Right renal cortex interstitium (tissue), 3 donors: ENCODE data around the gene ACAD10. TPM values are rescaled to one million over a fixed set of nuclear protein-coding genes. Genes with fewer than 3 reads are reported as not detected.
"Not testable (repeated sequence)": the region's sequence is repeated elsewhere in the genome, so short reads cannot be mapped to it uniquely, and the experiment has no call there.

ENCODE experiments used
- DNase-seq, 3 donors: peaks; one replicate each; pipeline ENCODE4 v3.0.0-alpha.2; 2013; ENCODE audit warnings: low read depth in 3 of 3, low spot score in 2 of 3
- polyA plus RNA-seq, 3 donors: library from polyadenylated mRNA; unstranded; fragments of 120-200 nt; gene quantifications; one replicate each; pipeline ENCODE4 v1.2.1, GENCODE V29; 2013; ENCODE audit not compliant: insufficient read length in 3 of 3

The ACAD10 gene
- polyA plus RNA-seq = 10 to 100 TPM; 34.5 to 39.1 (median 37.1) TPM

- peak; percentile 84 to 93 (median 90) for DNase-seq
Measured at GRCh38 chr12:111685811-111686573, at the start of gene ACAD10, which contains the start of gene BRAP. Gene ACAD10, plus strand, starts transcription at chr12:111686053. Its CDS starts 6,657 bp downstream, at chr12:111692710. Gene BRAP, minus strand, starts transcription at chr12:111685956. Its CDS starts 164 bp downstream, at chr12:111685792.

DNA sequence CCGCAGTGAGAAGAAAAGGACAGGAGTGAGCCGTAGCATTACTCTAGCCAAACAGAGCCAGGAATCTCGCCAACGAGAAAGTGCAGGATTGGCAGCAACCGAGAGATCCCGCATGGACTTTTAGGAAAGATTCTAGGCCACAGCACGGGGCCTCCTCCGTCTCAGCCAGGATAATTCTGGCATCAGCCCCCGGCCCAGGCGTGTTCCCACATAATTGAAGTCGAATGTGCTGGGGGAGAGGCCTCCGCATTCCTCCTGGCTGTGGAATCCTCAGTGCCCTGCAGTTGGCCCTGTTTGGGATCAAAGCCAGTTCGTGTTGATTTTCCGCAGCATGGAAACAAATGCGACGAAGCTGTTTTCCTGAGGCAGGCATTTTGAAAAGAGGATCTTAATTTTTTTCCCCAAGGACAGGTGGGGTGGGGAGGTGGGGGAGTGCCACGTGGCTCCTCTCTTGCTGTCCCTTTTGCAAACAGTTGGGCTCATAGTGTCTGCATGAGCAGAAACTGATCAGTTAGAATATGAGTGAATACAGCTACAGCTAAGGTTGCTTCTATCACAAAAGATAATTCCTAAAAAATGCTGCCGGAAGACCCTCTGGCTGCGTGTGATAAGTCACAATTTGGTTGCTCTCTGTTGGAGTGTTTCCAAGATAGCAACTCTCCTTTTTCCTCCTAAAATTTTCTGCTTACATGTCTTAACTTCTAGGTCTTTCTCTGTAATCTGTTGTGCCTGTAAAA, 49.5 kb upstream of the ACAD10 start:
- peak in 1 of 3 donors; percentile 68 for DNase-seq

DNA sequence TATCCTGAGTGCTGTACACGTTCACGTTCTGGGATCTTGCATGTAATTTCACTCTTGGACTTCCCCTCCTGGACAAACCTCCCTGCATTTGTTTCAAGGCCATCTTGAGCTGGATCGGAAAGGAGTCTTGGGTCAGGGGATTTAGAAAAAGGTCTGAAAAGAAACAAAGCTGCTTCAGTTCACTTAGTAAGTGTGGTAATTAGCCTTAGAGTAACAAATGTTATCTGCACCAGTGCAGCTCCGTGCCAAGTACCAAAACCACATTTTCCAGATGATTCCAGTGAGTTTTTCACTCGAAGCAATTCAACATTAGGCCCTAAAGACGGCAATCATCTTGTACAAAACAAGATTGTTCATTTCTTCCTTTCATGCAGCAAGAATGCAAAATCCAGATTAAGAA, 47.3 kb upstream of the ACAD10 start:
- DNase-seq = no peak

DNA sequence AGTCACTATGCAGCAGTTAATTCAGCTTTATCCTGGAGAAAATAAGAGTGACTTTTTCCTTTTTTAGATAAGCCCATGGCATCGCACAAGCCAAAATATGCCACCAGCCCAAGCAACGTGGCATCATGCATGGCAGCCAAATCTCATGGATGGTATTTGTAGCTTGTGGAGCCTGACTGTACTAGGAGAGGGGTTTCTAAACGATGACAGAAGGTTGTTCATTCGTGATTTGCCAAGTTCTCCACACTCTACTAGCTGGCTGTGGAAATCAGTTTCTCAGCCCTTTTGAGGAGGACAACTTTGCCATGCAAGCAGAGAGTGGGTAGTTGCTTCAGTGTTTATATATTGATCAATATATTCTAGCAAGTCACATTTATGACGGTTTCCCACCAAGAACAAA, 45.3 kb upstream of the ACAD10 start:
- DNase-seq = no peak

DNA sequence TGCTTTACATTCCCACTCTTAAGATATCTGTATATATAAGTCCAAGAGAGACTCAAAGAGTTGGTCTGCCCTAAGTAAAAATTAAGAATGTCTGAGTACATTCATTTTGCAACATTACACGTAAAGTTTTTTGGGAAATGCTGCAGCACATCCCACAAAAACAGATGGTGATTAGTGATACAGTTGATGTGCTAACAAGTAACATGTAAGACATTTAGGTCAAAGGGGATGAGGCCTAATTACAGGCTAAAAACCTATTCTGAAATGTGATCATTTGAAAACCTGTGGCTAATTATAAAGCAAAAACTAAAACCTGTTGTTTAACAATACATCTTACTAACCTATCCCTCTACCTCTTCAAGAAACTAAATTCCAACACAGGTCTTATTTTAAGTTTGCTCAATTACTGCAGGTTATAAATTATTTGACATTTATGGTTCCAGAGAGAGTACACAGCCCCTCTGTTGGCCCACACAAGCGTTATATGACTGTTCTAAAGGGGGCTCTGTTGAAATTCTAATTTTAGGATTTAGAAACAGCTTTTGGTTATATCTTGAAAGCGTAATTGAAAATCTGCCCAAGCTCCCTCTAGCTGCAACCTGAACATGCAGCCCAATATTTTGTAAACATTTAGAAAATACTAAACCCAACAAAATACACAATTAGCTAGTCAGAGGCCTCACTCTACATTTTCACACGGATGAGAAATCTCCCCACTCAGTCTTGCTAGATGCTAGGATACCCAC, 43.0 kb upstream of the ACAD10 start:
- no peak for DNase-seq

DNA sequence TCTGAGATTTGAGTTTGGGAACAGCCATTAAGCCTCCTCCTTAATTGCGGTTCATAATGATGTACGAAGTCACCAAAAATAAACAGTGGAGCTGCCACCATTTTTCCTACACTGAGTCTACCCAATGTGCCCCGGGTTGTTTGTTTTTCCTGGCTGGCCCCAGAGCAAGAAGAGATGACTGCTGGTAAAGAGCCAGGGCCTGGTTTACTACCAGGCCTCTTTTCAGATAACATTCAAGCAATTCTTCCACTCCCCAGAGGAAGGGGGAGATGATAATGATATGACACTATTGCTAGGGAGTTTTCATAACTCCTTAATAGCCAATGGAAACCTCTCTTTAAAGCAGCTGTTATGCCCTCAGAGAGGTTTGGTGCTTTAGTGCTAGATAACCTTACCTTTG, 42.4 kb upstream of the ACAD10 start:
- DNase-seq = no peak

GRCh38 chr12:111645433-111645832, 40.4 kb upstream of the ACAD10 start:
- no peak for DNase-seq

DNA sequence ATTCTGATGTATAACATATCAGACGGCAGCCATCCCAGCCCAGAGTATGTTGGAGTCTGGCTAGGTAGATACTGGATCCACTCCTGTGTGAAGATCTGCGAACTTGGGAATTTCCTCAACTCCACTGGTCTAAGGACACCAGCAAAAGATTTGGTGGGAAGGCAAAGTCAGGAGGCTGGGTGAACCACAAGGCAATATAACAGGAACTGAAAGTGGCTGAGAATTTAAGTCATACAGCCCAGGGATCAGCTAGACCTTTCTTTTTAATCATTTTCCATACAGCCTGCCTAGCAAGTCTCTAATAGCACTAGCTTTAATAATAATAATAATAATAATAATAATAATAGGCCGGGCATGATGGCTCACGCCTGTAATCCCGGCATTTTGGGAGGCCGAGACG, 34.9 kb upstream of the ACAD10 start:
- no peak for DNase-seq

GRCh38 chr12:111652530-111652929, 33.3 kb upstream of the ACAD10 start:
- not testable (repeated sequence) for DNase-seq

DNA sequence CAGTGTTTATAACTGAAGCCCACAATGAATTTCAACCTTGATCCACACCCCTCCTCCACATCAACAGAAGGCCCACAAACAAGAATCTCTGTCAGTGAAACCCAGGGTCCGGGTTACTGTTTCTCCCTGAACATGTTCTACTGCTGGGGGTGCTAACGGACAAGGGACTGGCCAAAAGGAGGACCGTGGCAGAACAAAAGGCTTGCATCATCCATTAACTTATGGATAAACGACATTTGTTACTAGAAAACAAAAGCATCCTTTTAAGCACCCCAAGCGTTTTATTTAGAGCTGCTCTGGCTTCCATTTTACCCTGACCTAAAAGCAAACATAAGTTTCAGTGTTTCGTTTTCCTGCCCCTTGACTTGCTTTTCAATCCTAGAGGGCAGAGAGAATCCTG, 32.3 kb upstream of the ACAD10 start:
- DNase-seq = no peak

GRCh38 chr12:111655356-111655755, 30.5 kb upstream of the ACAD10 start:
- no peak for DNase-seq

- DNase-seq = no peak
Measured at GRCh38 chr12:111656016-111656415, 29.8 kb upstream of the ACAD10 start.

DNA sequence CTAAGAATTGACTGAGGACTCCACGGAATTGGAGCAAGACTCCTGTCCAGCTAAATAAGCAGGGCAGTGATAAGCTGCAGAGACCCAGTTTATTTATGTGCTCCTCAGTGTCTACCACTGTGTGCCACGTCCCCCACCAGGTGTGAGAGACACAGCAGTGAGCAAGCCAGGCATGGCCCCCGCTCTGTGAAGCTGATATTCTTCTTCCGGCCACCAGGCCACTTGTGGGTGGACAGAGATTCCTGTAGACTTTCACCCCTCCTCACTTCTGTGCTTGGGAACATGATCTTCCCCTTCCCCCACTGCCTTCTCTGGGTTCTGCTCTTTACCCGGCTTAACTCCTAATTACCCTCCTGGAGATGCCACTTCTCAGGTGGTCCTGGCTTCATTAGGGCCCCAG, 21.4 kb upstream of the ACAD10 start:
- no peak for DNase-seq

- no peak for DNase-seq
Measured at GRCh38 chr12:111664961-111665865, 20.6 kb upstream of the ACAD10 start.

DNA sequence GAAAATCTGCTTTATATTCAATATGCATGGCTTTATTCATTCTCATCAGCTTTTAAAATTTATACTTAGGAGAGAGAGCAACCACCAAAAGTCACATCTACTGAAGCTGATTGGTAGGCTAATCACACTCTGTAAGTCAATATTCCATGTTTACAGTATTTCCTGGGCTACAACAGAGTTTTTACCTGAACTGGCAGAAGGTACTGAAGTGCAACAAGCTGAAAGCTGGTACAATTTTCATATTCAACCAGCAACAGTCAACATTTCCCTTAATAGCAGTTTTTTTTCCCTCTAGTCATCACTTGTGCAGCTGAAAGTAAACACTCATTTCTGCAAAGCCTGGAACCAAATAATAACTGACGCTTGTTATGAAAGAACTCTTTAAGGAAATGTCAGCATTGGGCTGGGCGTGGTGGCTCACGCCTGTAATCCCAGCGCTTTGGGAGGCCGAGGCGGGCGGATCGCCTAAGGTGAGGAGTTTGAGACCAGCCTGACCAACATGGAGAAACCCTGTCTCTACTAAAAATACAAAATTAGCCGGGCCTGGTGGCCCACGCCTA, 13.0 kb upstream of the ACAD10 start:
- no peak for DNase-seq

GRCh38 chr12:111673503-111673902, 12.3 kb upstream of the ACAD10 start:
- DNase-seq = no peak

DNA sequence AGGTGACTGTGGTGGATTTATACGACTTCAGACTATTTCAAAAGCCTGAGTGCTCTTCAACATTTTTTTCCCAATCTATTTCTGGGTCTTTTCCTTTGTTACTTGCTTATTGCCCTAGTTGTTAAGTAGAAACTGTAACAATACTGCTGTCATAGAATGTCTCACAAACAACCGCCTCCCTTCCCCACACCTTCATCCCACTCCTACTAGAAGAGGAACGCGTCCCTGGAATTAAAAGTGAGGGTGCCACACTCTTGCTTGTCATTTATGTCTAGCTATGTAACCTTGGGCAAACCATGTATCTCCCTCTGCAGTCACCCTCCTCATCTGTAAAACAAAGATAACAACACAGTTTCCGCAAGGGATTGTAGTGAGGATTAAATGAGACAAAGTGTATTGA, 8.7 kb upstream of the ACAD10 start:
- DNase-seq = no peak

GRCh38 chr12:111684485-111685198, 1.2 kb upstream of the ACAD10 start:
- not testable (repeated sequence) for DNase-seq

GRCh38 chr12:111685322-111685810, 487 bp upstream of the ACAD10 start:
- peak in 1 of 3 donors; percentile 13 for DNase-seq
